ENCODE data around the gene UBR3.
"Not testable (repeated sequence)": the region's sequence is repeated elsewhere in the genome, so short reads cannot be mapped to it uniquely, and the experiment has no call there.

The UBR3 gene

DNA sequence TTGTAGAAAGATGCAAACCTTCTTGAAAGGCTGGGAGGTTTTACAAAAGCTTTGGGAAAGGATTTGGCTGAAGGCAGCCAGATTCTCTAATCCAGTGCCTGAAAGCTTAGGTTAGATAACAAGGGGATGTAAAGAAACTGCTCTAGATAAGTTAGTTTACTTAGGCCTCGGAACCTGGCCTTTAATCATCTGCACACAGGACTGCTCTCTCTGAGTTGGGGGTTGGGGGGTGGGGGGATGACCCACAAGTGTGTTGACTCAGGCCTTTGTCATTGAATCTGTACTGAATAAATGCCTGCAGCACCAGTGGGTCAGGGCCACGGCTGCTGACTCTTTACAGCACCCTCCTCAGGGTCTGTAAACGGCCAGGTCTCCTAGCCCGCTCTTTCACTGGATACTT is 292.1 kb downstream of the UBR3 start:
- not testable (repeated sequence) for DNase-seq

DNA sequence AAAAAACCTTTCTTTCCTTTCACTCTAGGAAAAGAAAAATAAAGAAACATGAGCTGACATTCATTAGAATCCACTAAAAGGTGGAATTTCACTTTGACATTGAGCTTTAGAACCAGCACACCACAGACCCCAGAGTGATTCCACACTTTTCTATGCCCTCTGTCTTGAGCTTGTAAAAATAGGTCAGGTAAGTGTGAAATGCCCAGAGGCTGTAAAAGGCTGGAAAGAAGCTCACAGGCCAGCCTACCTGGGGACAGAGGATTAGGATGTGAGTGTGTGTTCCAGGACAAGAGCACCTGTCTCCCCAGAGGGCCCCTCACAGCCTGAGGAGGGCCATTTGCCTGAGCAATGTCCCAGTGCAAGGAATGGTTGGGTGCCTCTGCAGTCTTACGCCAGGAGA is 294.4 kb downstream of the UBR3 start:
- no peak for DNase-seq

DNA sequence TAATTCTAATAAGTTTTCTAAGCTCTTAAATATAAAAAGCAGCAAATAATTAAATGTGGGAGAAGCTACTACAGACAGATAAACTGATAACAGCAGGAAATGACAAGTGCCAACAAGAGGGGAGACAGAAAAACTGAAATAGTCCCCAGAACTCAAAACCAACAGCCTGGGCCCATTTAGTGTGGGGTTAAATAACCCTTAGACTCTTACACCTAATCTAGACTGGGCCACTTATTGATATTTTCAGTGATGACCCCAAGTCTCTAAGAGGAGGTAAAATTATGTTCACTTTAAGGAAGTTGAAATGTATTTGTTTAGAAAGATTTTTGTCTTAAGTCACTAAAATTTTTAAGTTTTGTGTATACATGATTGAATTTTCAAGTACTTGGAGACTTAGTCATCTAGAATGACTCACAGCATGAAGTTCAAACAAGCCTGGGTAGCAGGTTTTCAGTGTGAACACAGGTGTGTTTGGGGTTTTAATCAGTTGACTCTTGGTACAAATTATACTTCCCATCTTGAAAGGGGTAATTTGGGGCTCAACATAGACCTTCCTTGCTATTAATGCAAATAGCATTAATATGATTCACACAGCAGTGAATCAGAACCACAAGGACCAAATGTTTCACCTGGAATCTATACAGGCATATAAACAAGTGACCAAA is 295.8 kb downstream of the UBR3 start:
- DNase-seq: no peak

DNA sequence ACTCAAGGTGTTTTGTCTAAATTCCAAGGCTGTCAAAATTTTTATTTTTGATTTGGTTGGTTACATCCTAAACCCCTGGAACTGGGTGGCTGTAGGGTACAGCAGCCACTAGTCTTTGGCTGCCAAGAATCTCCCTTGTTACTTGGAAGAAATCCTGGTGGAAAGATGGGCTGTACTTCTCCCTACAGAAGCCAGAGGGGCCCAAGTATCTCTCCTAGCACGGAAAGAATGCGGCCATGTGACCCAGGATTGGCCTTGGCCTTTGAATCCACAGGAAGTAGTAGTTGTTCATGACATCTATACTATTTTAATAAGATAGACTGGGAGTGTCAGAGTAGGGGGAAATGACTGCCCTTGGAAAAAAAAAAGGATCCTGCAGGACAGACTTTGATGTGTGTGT is 296.3 kb downstream of the UBR3 start:
- no peak for DNase-seq

DNA sequence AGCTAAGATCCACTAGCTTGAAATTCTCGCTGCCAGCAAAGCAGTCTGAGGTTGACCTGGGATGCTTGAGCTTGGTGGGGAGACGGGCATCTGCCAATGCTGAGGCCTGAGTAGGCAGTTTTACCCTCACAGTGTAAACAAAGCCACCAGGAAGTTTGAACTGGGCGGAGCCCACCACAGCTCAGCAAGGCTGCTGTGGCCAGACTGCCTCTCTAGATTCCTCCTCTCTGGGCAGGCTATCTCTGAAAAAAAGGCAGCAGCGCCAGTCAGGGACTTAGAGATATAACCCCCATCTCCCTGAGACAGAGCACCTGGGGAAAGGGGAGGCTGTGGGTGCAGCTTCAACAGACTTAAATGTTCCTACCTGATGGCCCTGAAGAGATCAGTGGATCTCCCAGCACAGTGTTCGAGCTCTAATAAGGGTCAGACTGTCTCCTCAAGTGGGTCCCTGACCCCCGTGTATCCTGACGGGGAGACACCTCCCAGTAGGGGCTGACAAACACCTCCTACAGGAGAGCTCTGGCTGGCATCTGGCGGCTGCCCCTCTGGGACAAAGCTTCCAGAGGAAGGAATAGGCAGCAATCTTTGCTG is 299.0 kb downstream of the UBR3 start:
- not testable (repeated sequence) for DNase-seq
